ENCODE measurements around the gene GNAT3. TPM values are rescaled to one million over a fixed set of nuclear protein-coding genes. Genes with fewer than 3 reads are reported as not detected.

Gene GNAT3
- total RNA-seq, 4 donors from 2014 or later: not detected

DNA sequence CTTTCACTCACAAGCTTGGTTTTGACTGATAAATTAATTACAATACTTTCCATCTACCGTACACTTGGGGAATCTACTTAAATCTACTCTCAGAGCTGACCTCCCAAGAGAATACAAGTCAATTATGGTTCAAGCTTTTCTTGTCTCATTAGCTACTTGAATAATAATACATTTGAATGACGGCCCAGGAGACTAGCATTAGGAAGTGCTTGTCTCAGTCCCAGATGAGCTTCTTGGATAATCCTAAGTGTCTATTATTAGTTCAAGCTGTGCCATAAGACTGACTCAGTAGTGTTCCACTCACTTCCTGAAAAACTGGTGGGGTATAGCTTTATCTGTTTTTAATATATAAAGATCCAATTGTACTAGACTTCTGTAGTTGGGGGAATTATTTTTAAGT is 100.2 kb downstream of the GNAT3 start:
- 60 to 62% methylated on average over 2 of the region's 2 CpGs for WGBS, 2 donors
- TF ChIP-seq, protein P1, sequence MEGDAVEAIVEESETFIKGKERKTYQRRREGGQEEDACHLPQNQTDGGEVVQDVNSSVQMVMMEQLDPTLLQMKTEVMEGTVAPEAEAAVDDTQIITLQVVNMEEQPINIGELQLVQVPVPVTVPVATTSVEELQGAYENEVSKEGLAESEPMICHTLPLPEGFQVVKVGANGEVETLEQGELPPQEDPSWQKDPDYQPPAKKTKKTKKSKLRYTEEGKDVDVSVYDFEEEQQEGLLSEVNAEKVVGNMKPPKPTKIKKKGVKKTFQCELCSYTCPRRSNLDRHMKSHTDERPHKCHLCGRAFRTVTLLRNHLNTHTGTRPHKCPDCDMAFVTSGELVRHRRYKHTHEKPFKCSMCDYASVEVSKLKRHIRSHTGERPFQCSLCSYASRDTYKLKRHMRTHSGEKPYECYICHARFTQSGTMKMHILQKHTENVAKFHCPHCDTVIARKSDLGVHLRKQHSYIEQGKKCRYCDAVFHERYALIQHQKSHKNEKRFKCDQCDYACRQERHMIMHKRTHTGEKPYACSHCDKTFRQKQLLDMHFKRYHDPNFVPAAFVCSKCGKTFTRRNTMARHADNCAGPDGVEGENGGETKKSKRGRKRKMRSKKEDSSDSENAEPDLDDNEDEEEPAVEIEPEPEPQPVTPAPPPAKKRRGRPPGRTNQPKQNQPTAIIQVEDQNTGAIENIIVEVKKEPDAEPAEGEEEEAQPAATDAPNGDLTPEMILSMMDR (IDR thresholded peaks at IDR 0.05): no peak
- no peak for TF ChIP-seq EP300 (IDR thresholded peaks at IDR 0.05)
- no peak for TF ChIP-seq POLR2A (IDR thresholded peaks at IDR 0.05)

DNA sequence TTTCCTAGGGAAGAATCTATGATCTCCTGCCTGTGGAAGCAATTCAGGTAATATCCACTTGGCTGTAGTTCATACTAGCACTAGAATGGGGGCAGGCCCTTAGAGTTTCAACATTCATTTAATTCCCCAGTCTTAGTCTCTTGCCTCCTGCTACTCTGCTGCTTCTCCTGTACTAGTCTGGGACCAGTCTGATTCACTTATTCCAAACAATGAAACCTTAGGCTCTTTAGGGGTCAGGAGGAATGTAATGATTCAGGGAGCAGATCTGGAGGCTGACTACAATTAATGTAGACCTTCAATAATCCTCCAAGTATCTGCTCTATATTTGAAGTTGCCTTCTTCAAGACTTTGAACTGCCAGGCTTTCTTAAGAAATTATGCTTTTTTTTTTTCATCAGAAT is 101.8 kb downstream of the GNAT3 start:
- TF ChIP-seq EP300 (IDR thresholded peaks at IDR 0.05) (no peak), POLR2A (IDR thresholded peaks at IDR 0.05) (no peak)
- TF ChIP-seq, protein P1 (IDR thresholded peaks at IDR 0.05): no peak
- H3K9me3 ChIP-seq: peaks cover 0 to 3% (median 0%) of the 10 kb centered on the region in 4 donors
- H3K27ac ChIP-seq: no peak overlapping the region
- H3K27me3 ChIP-seq: no peaks in the 10 kb centered on the region
- no peak overlapping the region for H3K4me3 ChIP-seq
- no peaks in the 10 kb centered on the region for H3K36me3 ChIP-seq
- no peaks in the 10 kb centered on the region for H3K4me1 ChIP-seq
- DNase-seq (ENCODE audit: low spot score in 2 of 2): no peak

More for the DNA sequence above, 100.2 kb downstream of the GNAT3 start:
- Histone ChIP-seq H3K4me3 (no peak overlapping the region), H3K27ac (no peak overlapping the region), H3K27me3 (no peaks in the 10 kb centered on the region), H3K9me3 (peaks cover 0 to 3% (median 0%) of the 10 kb centered on the region in 4 donors), H3K4me1 (no peaks in the 10 kb centered on the region), H3K36me3 (no peaks in the 10 kb centered on the region)
- no peak for DNase-seq (ENCODE audit: low spot score in 2 of 2)

Other genes with a start within 250 kb of the GNAT3 start
- gene CD36, start 126.6 kb upstream of the GNAT3 start, total RNA-seq: 100 to 1,000 TPM; 122 to 261 (median 180) TPM